Neural crest cell (in vitro differentiated cells): ENCODE measurements around the gene ASTN2. TPM values are rescaled to one million over a fixed set of nuclear protein-coding genes. Genes with fewer than 3 reads are reported as not detected.

ENCODE experiments used
- DNase-seq: peaks from one replicate; pipeline ENCODE4 v3.0.0; 2021; ENCODE audit warnings: low read depth, mixed read lengths, low spot score
- H3K27ac Mint-ChIP-seq: one replicate; pipeline ENCODE4 v1.8.0; 2021; ENCODE audit warnings: mild to moderate bottlenecking, mixed read lengths; ENCODE audit not compliant: unreplicated experiment
- H3K27me3 Mint-ChIP-seq: 2 replicates; pipeline ENCODE4 v1.8.0; 2021; ENCODE audit warnings: low read depth, mild to moderate bottlenecking, mixed read lengths
- H3K36me3 Mint-ChIP-seq: 2 replicates; pipeline ENCODE4 v1.8.0; 2021; ENCODE audit warnings: low read depth, mild to moderate bottlenecking, mixed read lengths
- H3K4me1 Mint-ChIP-seq: 2 replicates; pipeline ENCODE4 v1.8.0; 2021; ENCODE audit warnings: mixed read lengths
- H3K4me3 Mint-ChIP-seq: one replicate; pipeline ENCODE4 v1.8.0; 2021; ENCODE audit warnings: mild to moderate bottlenecking, mixed read lengths
- H3K9me3 Mint-ChIP-seq: 2 replicates; pipeline ENCODE4 v1.8.0; 2021; ENCODE audit warnings: mixed read lengths
- total RNA-seq: library from RNA; stranded (reverse); gene quantifications from 2 replicates; pipeline ENCODE4 v1.2.1, GENCODE V29; 2021
- TF ChIP-seq, protein P1 (sequence below): fragments of 200-600 bp; sonication (generic); conservative IDR thresholded peaks from 2 replicates; pipeline ENCODE4 v1.5.0; 2021; ENCODE audit warnings: antibody characterized with exemption, mild to moderate bottlenecking

The ASTN2 gene
- total RNA-seq, 1 donor from 2014 or later: 7.3 TPM

DNA sequence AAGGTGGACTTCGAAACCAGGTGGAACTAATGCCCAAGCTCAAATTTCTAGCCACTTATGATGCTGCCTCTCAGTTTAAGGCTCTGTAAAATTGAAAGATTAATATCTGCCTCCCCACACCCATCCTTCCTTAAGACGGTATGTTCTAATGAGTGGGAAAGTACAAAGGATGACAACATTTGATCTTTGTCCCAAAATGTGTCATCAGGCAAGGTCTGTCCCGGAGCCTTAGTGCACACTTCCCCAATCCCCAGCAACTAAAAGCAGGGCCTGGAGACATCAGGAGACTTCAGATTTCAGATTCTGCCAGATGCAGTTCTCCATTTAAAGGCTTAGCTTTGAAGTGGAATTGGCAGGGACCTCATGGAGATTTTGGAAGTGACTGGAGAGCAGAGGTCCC lies 316.5 kb downstream of the ASTN2 start:
- Mint-ChIP-seq H3K27me3 (peaks cover 7% of the 10 kb centered on the region), H3K36me3 (no peaks in the 10 kb centered on the region), H3K4me1 (no peaks in the 10 kb centered on the region), H3K4me3 (no peak overlapping the region), H3K9me3 (no peaks in the 10 kb centered on the region), H3K27ac (no peak overlapping the region)
- TF ChIP-seq, protein P1, sequence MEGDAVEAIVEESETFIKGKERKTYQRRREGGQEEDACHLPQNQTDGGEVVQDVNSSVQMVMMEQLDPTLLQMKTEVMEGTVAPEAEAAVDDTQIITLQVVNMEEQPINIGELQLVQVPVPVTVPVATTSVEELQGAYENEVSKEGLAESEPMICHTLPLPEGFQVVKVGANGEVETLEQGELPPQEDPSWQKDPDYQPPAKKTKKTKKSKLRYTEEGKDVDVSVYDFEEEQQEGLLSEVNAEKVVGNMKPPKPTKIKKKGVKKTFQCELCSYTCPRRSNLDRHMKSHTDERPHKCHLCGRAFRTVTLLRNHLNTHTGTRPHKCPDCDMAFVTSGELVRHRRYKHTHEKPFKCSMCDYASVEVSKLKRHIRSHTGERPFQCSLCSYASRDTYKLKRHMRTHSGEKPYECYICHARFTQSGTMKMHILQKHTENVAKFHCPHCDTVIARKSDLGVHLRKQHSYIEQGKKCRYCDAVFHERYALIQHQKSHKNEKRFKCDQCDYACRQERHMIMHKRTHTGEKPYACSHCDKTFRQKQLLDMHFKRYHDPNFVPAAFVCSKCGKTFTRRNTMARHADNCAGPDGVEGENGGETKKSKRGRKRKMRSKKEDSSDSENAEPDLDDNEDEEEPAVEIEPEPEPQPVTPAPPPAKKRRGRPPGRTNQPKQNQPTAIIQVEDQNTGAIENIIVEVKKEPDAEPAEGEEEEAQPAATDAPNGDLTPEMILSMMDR: no peak
- DNase-seq: no peak

DNA sequence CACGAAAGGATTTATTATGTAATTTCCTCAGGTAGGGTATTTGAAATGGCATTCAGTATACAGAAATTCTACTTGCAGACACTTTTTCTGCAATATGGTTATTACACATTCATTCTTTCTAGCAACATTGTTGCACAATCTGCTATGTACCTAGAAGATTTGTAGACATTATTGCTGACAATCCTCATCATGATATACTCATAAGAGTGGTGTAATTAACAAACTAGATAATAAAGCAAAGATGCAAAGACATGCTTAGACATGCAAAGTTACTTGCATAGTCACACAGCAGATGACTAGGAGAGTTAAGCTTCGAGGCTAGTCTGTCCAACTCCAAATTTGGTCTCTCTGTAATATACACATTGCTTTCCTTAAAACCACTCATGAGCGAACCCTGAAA lies 317.1 kb downstream of the ASTN2 start:
- no peaks in the 10 kb centered on the region for H3K4me1 Mint-ChIP-seq
- no peaks in the 10 kb centered on the region for H3K9me3 Mint-ChIP-seq
- H3K36me3 Mint-ChIP-seq: no peaks in the 10 kb centered on the region
- peaks cover 7% of the 10 kb centered on the region for H3K27me3 Mint-ChIP-seq
- DNase-seq: no peak
- H3K4me3 Mint-ChIP-seq: no peak overlapping the region
- no peak overlapping the region for H3K27ac Mint-ChIP-seq
- TF ChIP-seq, protein P1: no peak

DNA sequence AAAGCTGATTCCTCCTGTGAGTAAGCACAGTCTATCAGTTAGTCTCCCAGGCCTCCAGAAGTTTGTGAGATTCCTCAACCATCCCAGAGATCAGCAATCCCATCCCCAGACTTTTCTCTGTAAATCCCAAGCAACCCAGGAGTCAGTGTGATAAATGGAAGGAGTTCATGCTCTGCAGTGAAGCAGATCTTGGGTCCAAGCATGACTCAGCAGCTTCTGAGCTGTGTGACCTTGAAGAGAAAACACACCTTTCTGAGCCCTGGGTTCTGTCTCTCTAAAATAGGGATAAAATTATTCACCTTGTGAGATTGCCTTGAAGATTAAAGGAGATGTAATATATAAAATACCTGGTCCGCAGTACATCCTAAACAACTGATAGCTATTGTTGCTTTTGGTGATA lies 318.7 kb downstream of the ASTN2 start:
- no peak overlapping the region for H3K4me3 Mint-ChIP-seq

DNA sequence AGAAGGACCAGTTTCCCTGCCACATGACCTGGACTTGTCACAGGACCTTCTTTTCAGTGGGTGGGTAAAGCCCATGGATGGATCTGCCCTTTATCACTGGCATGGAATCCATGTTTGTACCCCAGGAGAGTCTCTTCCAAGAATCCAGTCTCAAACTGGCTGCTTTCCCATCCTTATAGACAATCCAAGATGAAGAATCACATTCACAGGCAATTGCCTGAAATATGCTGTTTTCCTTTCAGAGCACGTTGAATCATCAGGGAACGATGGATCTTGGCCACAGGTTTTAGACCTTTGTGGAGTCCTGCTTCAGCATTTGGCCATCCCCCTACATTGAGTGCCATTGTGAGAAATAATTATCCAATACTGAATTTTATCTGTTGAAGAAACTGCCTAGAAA lies 319.8 kb downstream of the ASTN2 start:
- Mint-ChIP-seq H3K9me3 (no peaks in the 10 kb centered on the region), H3K36me3 (no peaks in the 10 kb centered on the region), H3K4me1 (no peaks in the 10 kb centered on the region), H3K27me3 (peaks cover 7% of the 10 kb centered on the region), H3K27ac (no peak overlapping the region), H3K4me3 (no peak overlapping the region)
- TF ChIP-seq, protein P1: no peak
- no peak for DNase-seq

More for the DNA sequence above, 318.7 kb downstream of the ASTN2 start:
- DNase-seq: no peak
- peaks cover 7% of the 10 kb centered on the region for H3K27me3 Mint-ChIP-seq
- H3K27ac Mint-ChIP-seq: no peak overlapping the region
- no peaks in the 10 kb centered on the region for H3K9me3 Mint-ChIP-seq
- no peaks in the 10 kb centered on the region for H3K36me3 Mint-ChIP-seq
- TF ChIP-seq, protein P1: no peak
- H3K4me1 Mint-ChIP-seq: no peaks in the 10 kb centered on the region

DNA sequence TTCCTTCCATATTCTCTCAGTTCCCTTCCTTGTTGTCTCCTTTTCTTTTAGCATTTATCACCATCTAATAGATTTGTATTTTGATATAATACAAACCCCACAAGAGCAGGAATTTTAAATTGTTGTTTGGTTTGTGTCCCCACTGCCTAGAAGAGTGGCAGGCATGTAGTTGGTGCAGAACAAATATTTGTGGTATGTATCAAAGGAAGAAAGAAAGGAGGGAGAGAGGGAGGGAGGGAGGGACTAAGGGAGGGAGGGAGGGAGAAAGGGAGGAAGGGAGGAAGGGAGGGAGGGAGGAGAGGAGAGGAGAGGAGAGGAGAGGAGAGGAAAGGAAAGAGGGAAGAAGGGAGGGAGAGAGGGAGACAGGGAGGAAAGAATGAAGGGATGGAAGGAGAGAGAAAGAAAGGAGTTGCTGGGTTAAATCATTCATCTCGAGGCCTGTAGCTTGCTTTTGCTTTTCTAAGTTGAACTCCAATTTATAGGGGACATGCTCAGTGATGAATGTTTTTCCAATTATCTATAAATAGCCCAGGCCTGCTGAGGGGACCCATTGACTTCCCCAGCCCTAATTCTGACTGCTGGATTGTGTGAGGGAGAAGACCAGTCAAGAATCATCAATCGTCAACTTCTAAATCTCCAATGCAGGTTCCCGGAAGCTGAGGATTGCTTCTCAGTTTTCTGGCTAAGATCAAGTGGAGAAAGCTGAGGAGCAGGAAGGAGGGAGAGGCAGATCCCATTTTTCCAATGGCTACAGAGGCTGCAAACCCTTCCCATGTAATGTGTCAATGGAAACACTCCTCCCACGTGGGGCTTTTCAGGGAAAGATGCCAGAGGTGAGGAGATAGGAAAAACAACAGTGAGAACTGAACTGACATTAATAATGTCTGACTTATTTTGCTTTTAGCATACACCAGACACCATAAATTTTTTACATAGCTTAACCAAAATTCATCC lies 320.7 kb downstream of the ASTN2 start:
- H3K27me3 Mint-ChIP-seq: peaks cover 7% of the 10 kb centered on the region
- DNase-seq: no peak
- TF ChIP-seq, protein P1: no peak
- no peaks in the 10 kb centered on the region for H3K36me3 Mint-ChIP-seq
- H3K4me1 Mint-ChIP-seq: no peaks in the 10 kb centered on the region
- H3K4me3 Mint-ChIP-seq: no peak overlapping the region
- H3K9me3 Mint-ChIP-seq: no peaks in the 10 kb centered on the region
- H3K27ac Mint-ChIP-seq: no peak overlapping the region
